Stimulated activated CD8-positive, alpha-beta memory T cell treated with anti-CD3 and anti-CD28 coated beads, Interleukin-4, amount 100 ng/mL, for 24 hours (primary cell): ENCODE results near the gene FHAD1.

Experiments used
- DNase-seq: peaks from one replicate; pipeline ENCODE4 v3.0.0-alpha.2; 2020; ENCODE audit warnings: low read depth

Gene FHAD1

GRCh38 chr1:15400627-15401026 lies 153.6 kb downstream of the FHAD1 start:
- DNase-seq: no peak

- DNase-seq: no peak
Observed at GRCh38 chr1:15401391-15402055, 154.5 kb downstream of the FHAD1 start.

GRCh38 chr1:15402809-15403450 lies 155.9 kb downstream of the FHAD1 start:
- DNase-seq: no peak

GRCh38 chr1:15403962-15404580 lies 157.0 kb downstream of the FHAD1 start:
- DNase-seq: no peak

- DNase-seq: no peak
Observed at GRCh38 chr1:15405106-15405850, 158.3 kb downstream of the FHAD1 start.

- DNase-seq: no peak
Observed at GRCh38 chr1:15406614-15407559, 159.9 kb downstream of the FHAD1 start.

- no peak for DNase-seq
Observed at GRCh38 chr1:15407580-15407979, 160.6 kb downstream of the FHAD1 start.

GRCh38 chr1:15408890-15409387 lies 161.9 kb downstream of the FHAD1 start:
- no peak for DNase-seq

GRCh38 chr1:15409388-15410222 lies 162.6 kb downstream of the FHAD1 start, which contains the start of gene EFHD2:
Gene EFHD2 (plus strand): TSS chr1:15409888. CDS start chr1:15409972, 84 bp downstream.
- peak; percentile 80 for DNase-seq

GRCh38 chr1:15410223-15410883 lies 163.3 kb downstream of the FHAD1 start:
- DNase-seq: no peak

GRCh38 chr1:15410884-15411245 lies 163.8 kb downstream of the FHAD1 start:
- no peak for DNase-seq

- DNase-seq: peak; percentile 41
Observed at GRCh38 chr1:15411593-15412137, 164.6 kb downstream of the FHAD1 start.

GRCh38 chr1:15412175-15412800 lies 165.3 kb downstream of the FHAD1 start:
- DNase-seq: peak; percentile 32

GRCh38 chr1:15412843-15413242 lies 165.8 kb downstream of the FHAD1 start:
- no peak for DNase-seq

GRCh38 chr1:15413563-15414444 lies 166.8 kb downstream of the FHAD1 start:
- no peak for DNase-seq

- no peak for DNase-seq
Observed at GRCh38 chr1:15414445-15414983, 167.5 kb downstream of the FHAD1 start.

GRCh38 chr1:15417059-15417934 lies 170.3 kb downstream of the FHAD1 start:
- DNase-seq: peak; percentile 50
